Adrenal gland (tissue), 12 donors: ENCODE data around the gene AGAP6. TPM values are rescaled to one million over a fixed set of nuclear protein-coding genes. Genes with fewer than 3 reads are reported as not detected.
"Not testable (repeated sequence)": the region's sequence is repeated elsewhere in the genome, so short reads cannot be mapped to it uniquely, and the experiment has no call there.

ENCODE experiments used
- DNase-seq, 7 donors: peaks; one replicate each; pipeline ENCODE4 v3.0.0-alpha.2; 2019 to 2020
- H3K27ac ChIP-seq, 5 donors: fragments of 200-600 bp; sonication (generic) in 4 of 5; 1 replicate in 3 of 5; 2 replicates in 2 of 5; pipeline versions ENCODE4 v1.5.1 to v1.8.0; 2016 to 2020; ENCODE audit warnings: mild to moderate bottlenecking in 1 of 5
- H3K27me3 ChIP-seq: fragments of 200-600 bp; 2 replicates; pipeline ENCODE4 v1.8.0; 2021
- H3K36me3 ChIP-seq, 2 donors: fragments of 200-600 bp; replicated peaks in 1 of 2; 1 replicate in 1 of 2; 2 replicates in 1 of 2; pipeline versions ENCODE4 v1.5.1 to v1.8.0; 2018 to 2022
- H3K4me1 ChIP-seq, 2 donors: fragments of 200-600 bp; replicated peaks in 1 of 2; 1 replicate in 1 of 2; 2 replicates in 1 of 2; pipeline versions ENCODE4 v1.5.1 to v1.8.0; 2018 to 2021
- H3K4me3 ChIP-seq, 4 donors: fragments of 200-600 bp; sonication (generic) in 3 of 4; one replicate each; pipeline ENCODE4 v1.5.1; 2016 to 2018
- H3K9me3 ChIP-seq, 3 donors: fragments of 200-600 bp; sonication (generic) in 1 of 3; replicated peaks in 1 of 3; 1 replicate in 2 of 3; 2 replicates in 1 of 3; pipeline versions ENCODE4 v1.5.1 to v1.8.0; 2016 to 2021
- WGBS, 4 donors: extraction: QIAGEN DNeasy Blood & Tissue Kit in 2 of 4; methylation state at CpG; one replicate each; pipeline versions ENCODE4 v1.1.5 to v1.1.7; 2013 to 2017; 5-methylcytosine and 5-hydroxymethylcytosine counted together
- intact Hi-C, 2 donors: fragments of 100-400 bp; cut with DNase I; formaldehyde crosslinking; loops; one replicate each; pipeline versions ENCODE4 v1.14.1 to v1.15.0; 2022 to 2023
- polyA plus RNA-seq, 3 donors: library from polyadenylated mRNA; stranded (reverse); fragments of 200-250 nt in 2 of 3; fragments of 350-450 nt in 1 of 3; fragmentation: Illumina TruSeq in 1 of 3; extraction: RNeasy Lipid Tissue Mini Kit (QIAGEN cat#74804) in 1 of 3; gene quantifications; one replicate each; pipeline ENCODE4 v1.2.3, GENCODE V29; 2013 to 2014
- total RNA-seq, 9 donors: library from RNA; depleted of rRNA in 4 of 9; stranded (reverse); fragments of >200 nt in 4 of 9; fragments of 120-200 nt in 1 of 9; fragmentation: NEBNext Ultra II Directional in 1 of 9; extraction: Animal tissue kit (Norgen Biotek cat#: 25700) in 1 of 9; gene quantifications; one replicate each; pipeline versions ENCODE4 v1.1.0 to v1.2.4, GENCODE V29; 2013 to 2023
- TF ChIP-seq, protein P1 (sequence below), 6 experiments: fragments of 450-650 bp in 4 of 6; fragments of 200-600 bp in 2 of 6; sonication (generic) in 1 of 6; IDR thresholded peaks; 1 replicate in 5 of 6; 2 replicates in 1 of 6; pipeline versions ENCODE4 v1.5.1 to v1.8.0; 2016 to 2021; ENCODE audit warnings: antibody characterized with exemption in 6 of 6, mild to moderate bottlenecking in 2 of 6, moderate library complexity in 1 of 6
- donor health status: healthy with polysubstance abuse.
- donor health status: Bipolar disorder and iron deficiency.
- donor health status: DM: yes; HTN: yes; CAD: no.
- donor health status: DM: no; HTN: no; CAD: no.
- donor health status: DM: no; HTN: no; CAD: no.
- donor health status: DM: yes; HTN: yes; CAD: no.

Gene AGAP6
- total and polyA plus RNA-seq, 12 donors, result 2.6 to 52.0 (median 9.6) TPM

GRCh38 chr10:49953122-49953521, 35.1 kb upstream of the AGAP6 start:
- 43 to 68% (median 55%) methylated on average over 2 to 3 of the region's 3 CpGs for WGBS, 4 donors
- not testable (repeated sequence) for H3K4me1 ChIP-seq

DNA sequence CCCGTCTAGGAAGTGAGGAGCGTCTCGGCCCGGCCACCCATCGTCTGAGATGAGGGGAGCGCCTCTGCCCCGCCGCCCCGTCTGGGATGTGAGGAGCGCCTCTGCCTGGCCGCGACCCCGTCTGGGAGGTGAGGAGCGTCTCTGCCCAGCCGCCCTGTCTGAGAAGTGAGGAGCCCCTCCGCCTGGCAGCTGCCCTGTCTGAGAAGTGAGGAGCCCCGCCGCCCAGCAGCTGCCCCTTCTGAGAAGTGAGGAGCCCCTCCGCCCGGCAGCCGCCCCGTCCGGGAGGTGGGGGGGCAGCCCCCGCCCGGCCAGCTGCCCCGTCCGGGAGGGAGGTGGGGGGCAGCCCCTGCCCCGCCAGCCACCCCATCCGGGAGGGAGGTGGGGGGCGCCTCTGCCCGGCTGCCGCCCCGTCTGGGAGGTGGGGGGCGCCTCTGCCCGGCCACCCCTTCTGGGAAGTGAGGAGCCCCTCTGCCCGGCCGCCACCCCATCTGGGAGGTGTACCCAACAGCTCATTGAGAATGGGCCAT, 17.8 kb upstream of the AGAP6 start:
- H3K4me3 ChIP-seq, intact Hi-C loops, H3K27ac ChIP-seq, H3K4me1 ChIP-seq, H3K9me3 ChIP-seq, H3K27me3 ChIP-seq, DNase-seq, H3K36me3 ChIP-seq: not testable (repeated sequence)
- WGBS, 4 donors, result 95 to 100% (median 98%) methylated on average over 1 to 37 of the region's 37 CpGs

More at GRCh38 chr10:49953122-49953521, 35.1 kb upstream of the AGAP6 start:
- peaks cover 0 to 14% of the 10 kb centered on the region in 2 donors for H3K36me3 ChIP-seq
- H3K27ac ChIP-seq, H3K4me3 ChIP-seq, H3K9me3 ChIP-seq, intact Hi-C loops, H3K27me3 ChIP-seq: not testable (repeated sequence)
- DNase-seq, result peak in 5 of 7 donors; percentile 14 to 38 (median 17)
- TF ChIP-seq, protein P1, sequence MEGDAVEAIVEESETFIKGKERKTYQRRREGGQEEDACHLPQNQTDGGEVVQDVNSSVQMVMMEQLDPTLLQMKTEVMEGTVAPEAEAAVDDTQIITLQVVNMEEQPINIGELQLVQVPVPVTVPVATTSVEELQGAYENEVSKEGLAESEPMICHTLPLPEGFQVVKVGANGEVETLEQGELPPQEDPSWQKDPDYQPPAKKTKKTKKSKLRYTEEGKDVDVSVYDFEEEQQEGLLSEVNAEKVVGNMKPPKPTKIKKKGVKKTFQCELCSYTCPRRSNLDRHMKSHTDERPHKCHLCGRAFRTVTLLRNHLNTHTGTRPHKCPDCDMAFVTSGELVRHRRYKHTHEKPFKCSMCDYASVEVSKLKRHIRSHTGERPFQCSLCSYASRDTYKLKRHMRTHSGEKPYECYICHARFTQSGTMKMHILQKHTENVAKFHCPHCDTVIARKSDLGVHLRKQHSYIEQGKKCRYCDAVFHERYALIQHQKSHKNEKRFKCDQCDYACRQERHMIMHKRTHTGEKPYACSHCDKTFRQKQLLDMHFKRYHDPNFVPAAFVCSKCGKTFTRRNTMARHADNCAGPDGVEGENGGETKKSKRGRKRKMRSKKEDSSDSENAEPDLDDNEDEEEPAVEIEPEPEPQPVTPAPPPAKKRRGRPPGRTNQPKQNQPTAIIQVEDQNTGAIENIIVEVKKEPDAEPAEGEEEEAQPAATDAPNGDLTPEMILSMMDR (IDR thresholded peaks at IDR 0.05), result peak in 3 of 6 experiments; percentile 19 to 39 (median 21)

- H3K27ac ChIP-seq, H3K27me3 ChIP-seq, DNase-seq, intact Hi-C loops, H3K36me3 ChIP-seq, H3K9me3 ChIP-seq, H3K4me3 ChIP-seq, H3K4me1 ChIP-seq: not testable (repeated sequence)
- 53 to 85% (median 76%) methylated on average over 2 of the region's 2 CpGs for WGBS, 4 donors
These were observed 16.7 kb upstream of the AGAP6 start for GRCh38 chr10:49971466-49971865.

DNA sequence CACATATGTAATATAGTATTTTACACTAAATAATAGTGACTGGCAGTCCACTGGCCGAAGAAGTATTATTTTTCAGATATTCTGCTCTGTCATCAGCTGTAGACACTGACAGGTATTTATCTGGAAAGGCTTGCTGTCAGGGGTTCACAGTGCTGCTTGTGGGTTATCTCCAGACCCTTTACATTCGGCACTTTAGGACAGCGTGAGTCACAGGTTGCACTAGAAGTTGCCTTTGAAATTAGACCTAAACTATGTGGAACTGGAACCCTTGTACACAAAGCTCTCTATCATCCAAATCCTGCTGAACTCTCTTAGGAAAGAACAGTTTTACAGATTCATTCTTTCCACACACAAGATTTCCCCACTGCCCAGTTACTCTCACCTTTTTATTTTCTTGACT, 16.1 kb upstream of the AGAP6 start:
- H3K36me3 ChIP-seq, H3K27ac ChIP-seq, H3K27me3 ChIP-seq, H3K4me3 ChIP-seq, H3K9me3 ChIP-seq, intact Hi-C loops, DNase-seq, H3K4me1 ChIP-seq: not testable (repeated sequence)
- WGBS, 4 donors, result 75 to 100% (median 93%) methylated on average over 1 to 3 of the region's 3 CpGs

GRCh38 chr10:49977756-49978155, 10.4 kb upstream of the AGAP6 start:
- H3K36me3 ChIP-seq, H3K4me3 ChIP-seq, H3K27ac ChIP-seq, H3K4me1 ChIP-seq, H3K27me3 ChIP-seq, intact Hi-C loops, DNase-seq, H3K9me3 ChIP-seq: not testable (repeated sequence)
- 97 to 100% (median 98%) methylated on average over 2 to 3 of the region's 3 CpGs for WGBS, 4 donors

DNA sequence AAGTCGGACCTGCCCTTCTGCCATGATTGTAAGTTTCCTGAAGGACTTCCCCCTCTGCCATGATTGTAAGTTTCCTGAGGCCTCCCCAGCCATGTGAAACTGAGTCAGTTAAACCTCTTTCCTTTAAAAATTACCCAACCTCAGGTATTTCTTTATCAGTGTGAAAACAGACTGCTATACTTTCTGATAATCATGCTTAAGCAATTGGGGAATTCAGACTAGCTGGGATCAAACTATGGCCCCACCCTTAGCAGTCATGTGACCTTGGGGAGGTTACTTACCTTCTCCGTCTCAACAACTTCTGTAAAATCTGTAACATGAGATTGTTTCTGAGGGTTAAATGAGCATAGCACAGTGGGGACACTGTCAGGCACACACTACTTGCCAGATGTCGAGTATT, 999 bp upstream of the AGAP6 start:
- H3K27me3 ChIP-seq, DNase-seq, H3K36me3 ChIP-seq, H3K9me3 ChIP-seq, H3K4me1 ChIP-seq, intact Hi-C loops, H3K27ac ChIP-seq, H3K4me3 ChIP-seq: not testable (repeated sequence)
- WGBS, 4 donors, result 78 to 83% (median 81%) methylated on average over 3 of the region's 3 CpGs

GRCh38 chr10:49995321-49995720, 7.1 kb downstream of the AGAP6 start:
- H3K9me3 ChIP-seq, H3K4me1 ChIP-seq, H3K36me3 ChIP-seq, H3K27ac ChIP-seq, H3K27me3 ChIP-seq, DNase-seq, intact Hi-C loops, H3K4me3 ChIP-seq: not testable (repeated sequence)
- WGBS, 4 donors, result 76 to 93% (median 85%) methylated on average over 5 of the region's 5 CpGs

DNA sequence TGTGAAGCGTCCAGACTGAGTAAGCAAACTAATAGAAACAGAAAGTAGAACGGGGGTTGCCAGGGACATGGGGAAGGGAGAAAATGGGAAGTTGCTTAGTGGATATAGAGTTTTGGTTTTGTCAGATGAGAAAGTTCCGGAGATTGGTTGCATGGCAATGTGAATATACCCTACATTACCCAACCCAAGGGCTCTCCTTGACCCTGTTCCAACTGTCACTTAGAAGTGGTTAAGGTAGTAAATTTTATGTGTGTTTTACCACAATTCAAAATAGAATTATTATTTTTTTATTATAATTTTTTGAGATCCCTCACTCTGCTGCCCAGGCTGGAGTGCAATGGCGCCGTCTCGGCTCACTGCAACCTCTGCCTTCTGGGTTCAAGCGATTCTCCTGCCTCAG, 25.8 kb downstream of the AGAP6 start:
- H3K9me3 ChIP-seq, intact Hi-C loops, H3K27me3 ChIP-seq, H3K4me3 ChIP-seq, H3K4me1 ChIP-seq, H3K36me3 ChIP-seq: not testable (repeated sequence)
- peak in 1 of 7 donors; percentile 42 for DNase-seq
- WGBS, 4 donors, result 60 to 66% (median 63%) methylated on average over 4 to 7 of the region's 7 CpGs
- peak overlapping the region in 1 of 5 donors; percentile 32 for H3K27ac ChIP-seq

GRCh38 chr10:50015596-50016220, 27.5 kb downstream of the AGAP6 start:
- H3K4me3 ChIP-seq, H3K36me3 ChIP-seq, H3K4me1 ChIP-seq, intact Hi-C loops, H3K27me3 ChIP-seq, H3K9me3 ChIP-seq: not testable (repeated sequence)
- 55 to 66% (median 56%) methylated on average over 9 of the region's 9 CpGs for whole genome bisulfite sequencing, 4 donors
- peak overlapping the region in 1 of 5 donors; percentile 22 for H3K27ac ChIP-seq
- peak in 1 of 7 donors; percentile 26 for DNase-seq

GRCh38 chr10:50016926-50017325, 28.7 kb downstream of the AGAP6 start:
- WGBS, 4 donors, result 75 to 89% (median 84%) methylated on average over 5 of the region's 5 CpGs
- H3K4me3 ChIP-seq, H3K9me3 ChIP-seq, DNase-seq, H3K4me1 ChIP-seq, H3K36me3 ChIP-seq, H3K27me3 ChIP-seq, intact Hi-C loops: not testable (repeated sequence)
- H3K27ac ChIP-seq, result peak overlapping the region in 4 of 5 donors; percentile 48 to 81 (median 78)
